ENCODE results near the gene FMO3. TPM values are rescaled to one million over a fixed set of nuclear protein-coding genes. Genes with fewer than 3 reads are reported as not detected.

The FMO3 gene
- total RNA-seq, 1 donor from 2014 or later: not detected

DNA sequence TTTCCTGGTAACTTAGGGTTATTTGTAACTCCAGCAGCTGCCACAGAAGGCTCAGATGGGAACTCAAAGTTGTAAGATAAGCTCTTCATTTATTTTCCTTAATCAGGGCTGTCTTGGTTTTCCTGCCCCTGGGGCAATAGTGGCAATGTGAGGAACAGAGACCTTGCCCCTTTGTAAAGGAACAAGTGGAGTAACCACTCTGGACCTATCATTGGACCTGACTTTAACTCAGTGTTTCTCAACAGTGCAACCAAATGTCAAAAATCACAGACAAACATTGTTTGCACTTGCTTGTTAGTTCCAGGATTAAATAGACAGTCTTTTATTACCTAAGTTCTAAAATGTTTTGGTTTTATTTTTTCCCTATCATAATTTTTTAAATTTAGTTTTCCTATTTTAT lies 2.8 kb upstream of the FMO3 start:
- Mint-ChIP-seq H3K4me3 (ENCODE audit: low read depth) (no peak overlapping the region), H3K9me3 (no peaks in the 10 kb centered on the region), H3K27ac (no peak overlapping the region), H3K27me3 (ENCODE audit: low read depth) (no peaks in the 10 kb centered on the region), H3K36me3 (ENCODE audit: low read depth) (no peaks in the 10 kb centered on the region), H3K4me1 (ENCODE audit: low read depth) (no peaks in the 10 kb centered on the region)
- intact Hi-C loops (cut with micrococcal nuclease): no loop called here
- no peak for DNase-seq (ENCODE audit: low spot score)

DNA sequence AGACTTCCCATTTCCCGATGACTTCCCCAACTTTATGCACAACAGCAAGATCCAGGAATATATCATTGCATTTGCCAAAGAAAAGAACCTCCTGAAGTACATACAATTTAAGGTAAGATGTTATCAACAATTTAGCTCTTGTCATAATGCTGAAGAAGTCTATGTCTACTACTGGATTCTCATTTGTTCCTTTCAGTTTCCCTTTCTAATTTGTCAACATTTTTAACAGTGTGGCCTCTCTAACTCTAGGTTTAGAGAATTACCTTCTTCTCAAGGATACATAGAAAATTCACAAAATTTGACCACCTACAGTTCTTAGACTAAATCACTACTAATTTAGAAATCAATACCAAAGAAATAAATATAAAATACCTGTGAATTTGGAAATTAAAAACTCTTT lies 13.2 kb downstream of the FMO3 start:
- intact Hi-C loops (cut with micrococcal nuclease): no loop called here
- Mint-ChIP-seq H3K4me3 (ENCODE audit: low read depth) (no peak overlapping the region), H3K9me3 (no peaks in the 10 kb centered on the region), H3K27me3 (ENCODE audit: low read depth) (no peaks in the 10 kb centered on the region), H3K36me3 (ENCODE audit: low read depth) (no peaks in the 10 kb centered on the region), H3K4me1 (ENCODE audit: low read depth) (no peaks in the 10 kb centered on the region), H3K27ac (no peak overlapping the region)
- DNase-seq (ENCODE audit: low spot score): no peak

DNA sequence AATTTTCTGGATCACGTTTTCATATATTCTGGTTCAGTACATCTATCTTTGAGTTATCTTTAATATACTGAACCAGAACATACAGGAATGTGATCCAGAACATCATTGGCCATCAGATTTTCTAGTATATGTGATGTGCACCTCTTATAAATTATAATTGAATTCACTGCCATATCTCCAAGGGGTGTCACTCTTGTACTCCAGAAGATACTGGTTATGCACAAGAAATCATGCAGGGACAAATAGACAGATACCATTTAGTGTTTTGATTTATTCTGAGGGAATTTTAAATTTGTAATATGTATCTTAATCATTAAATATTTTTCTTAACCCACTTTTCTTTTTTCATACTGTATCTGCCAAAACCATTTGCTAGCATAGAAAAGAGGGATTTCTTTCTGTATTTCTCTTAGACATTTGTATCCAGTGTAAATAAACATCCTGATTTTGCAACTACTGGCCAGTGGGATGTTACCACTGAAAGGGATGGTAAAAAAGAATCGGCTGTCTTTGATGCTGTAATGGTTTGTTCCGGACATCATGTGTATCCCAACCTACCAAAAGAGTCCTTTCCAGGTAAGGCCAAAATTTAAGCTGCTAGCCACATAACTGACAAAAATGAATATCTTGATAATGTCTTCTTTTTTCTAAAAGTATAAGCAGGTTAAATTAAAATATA lies 16.7 kb downstream of the FMO3 start:
- no peaks in the 10 kb centered on the region for H3K27me3 Mint-ChIP-seq (ENCODE audit: low read depth)

DNA sequence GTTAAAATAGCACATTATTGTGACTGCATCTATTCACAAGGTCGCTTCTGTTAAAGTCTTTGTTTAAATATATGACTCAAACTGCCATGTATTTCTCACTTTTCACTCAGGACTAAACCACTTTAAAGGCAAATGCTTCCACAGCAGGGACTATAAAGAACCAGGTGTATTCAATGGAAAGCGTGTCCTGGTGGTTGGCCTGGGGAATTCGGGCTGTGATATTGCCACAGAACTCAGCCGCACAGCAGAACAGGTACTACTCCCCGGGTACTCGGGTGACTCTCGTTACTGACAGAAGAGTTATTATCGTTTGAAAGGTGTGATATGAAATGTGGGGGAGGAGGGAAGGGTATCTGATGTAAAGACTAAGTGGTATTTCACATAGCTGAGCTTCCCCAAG lies 17.3 kb downstream of the FMO3 start:
- no peak for DNase-seq (ENCODE audit: low spot score)
- no peak overlapping the region for H3K27ac Mint-ChIP-seq
- H3K4me1 Mint-ChIP-seq (ENCODE audit: low read depth): no peaks in the 10 kb centered on the region
- intact Hi-C loops (cut with micrococcal nuclease): no loop called here
- H3K36me3 Mint-ChIP-seq (ENCODE audit: low read depth): no peaks in the 10 kb centered on the region
- H3K4me3 Mint-ChIP-seq (ENCODE audit: low read depth): no peak overlapping the region
- H3K9me3 Mint-ChIP-seq: no peaks in the 10 kb centered on the region
- no peaks in the 10 kb centered on the region for H3K27me3 Mint-ChIP-seq (ENCODE audit: low read depth)

More for the DNA sequence above, 16.7 kb downstream of the FMO3 start:
- Mint-ChIP-seq H3K36me3 (ENCODE audit: low read depth) (no peaks in the 10 kb centered on the region), H3K4me3 (ENCODE audit: low read depth) (no peak overlapping the region), H3K27ac (no peak overlapping the region), H3K9me3 (no peaks in the 10 kb centered on the region), H3K4me1 (ENCODE audit: low read depth) (no peaks in the 10 kb centered on the region)
- intact Hi-C loops (cut with micrococcal nuclease): no loop called here
- DNase-seq (ENCODE audit: low spot score): no peak

DNA sequence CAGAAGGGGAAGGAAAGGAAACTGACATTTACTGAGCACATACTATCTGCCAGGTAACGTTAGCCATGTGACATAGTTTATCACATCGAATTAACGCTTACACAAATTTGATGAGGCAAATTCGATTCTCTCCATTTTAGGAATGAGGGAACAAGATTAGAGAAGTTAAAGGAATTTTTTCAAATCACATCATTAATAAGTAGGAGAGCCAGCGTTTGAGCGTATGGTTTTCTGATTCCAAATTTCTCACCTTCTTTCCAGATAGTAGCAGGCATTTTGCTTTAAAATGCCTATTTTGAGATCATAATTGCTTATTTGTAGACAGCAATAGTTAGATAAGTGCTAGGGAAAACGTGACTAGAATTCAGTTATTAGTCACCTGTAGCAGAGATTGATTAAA lies 19.3 kb downstream of the FMO3 start:
- no peak for DNase-seq (ENCODE audit: low spot score)
- intact Hi-C loops (cut with micrococcal nuclease): no loop called here
- Mint-ChIP-seq H3K27me3 (ENCODE audit: low read depth) (no peaks in the 10 kb centered on the region), H3K4me3 (ENCODE audit: low read depth) (no peak overlapping the region), H3K9me3 (no peaks in the 10 kb centered on the region), H3K4me1 (ENCODE audit: low read depth) (no peaks in the 10 kb centered on the region), H3K36me3 (ENCODE audit: low read depth) (no peaks in the 10 kb centered on the region), H3K27ac (no peak overlapping the region)

DNA sequence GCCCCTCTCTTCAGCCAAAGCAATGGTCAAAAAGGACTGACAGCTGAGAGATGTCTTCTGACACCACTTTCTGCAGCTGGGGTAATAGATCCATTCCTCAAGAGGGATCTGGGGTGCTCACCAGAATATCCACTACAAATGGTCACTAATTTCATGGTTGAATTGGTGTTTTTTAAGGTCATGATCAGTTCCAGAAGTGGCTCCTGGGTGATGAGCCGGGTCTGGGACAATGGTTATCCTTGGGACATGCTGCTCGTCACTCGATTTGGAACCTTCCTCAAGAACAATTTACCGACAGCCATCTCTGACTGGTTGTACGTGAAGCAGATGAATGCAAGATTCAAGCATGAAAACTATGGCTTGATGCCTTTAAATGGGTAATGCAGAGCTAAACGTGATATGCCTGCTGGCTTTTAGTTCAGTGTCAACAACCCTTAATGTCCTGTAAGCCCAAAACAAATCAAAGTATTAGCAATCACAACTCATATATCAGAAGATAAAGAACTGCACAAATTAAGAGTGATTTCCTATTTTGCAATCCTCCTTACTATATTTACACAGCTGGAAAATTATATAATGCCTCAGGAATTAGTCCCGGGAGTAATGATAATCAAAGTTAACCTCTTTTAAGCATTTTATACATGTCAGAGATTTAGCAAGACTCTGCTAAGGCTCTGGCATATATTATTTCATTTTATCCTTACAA lies 20.1 kb downstream of the FMO3 start:
- Mint-ChIP-seq H3K4me3 (ENCODE audit: low read depth) (no peak overlapping the region), H3K4me1 (ENCODE audit: low read depth) (no peaks in the 10 kb centered on the region), H3K9me3 (no peaks in the 10 kb centered on the region), H3K36me3 (ENCODE audit: low read depth) (no peaks in the 10 kb centered on the region), H3K27me3 (ENCODE audit: low read depth) (no peaks in the 10 kb centered on the region), H3K27ac (no peak overlapping the region)
- no peak for DNase-seq (ENCODE audit: low spot score)
- intact Hi-C loops (cut with micrococcal nuclease): no loop called here

DNA sequence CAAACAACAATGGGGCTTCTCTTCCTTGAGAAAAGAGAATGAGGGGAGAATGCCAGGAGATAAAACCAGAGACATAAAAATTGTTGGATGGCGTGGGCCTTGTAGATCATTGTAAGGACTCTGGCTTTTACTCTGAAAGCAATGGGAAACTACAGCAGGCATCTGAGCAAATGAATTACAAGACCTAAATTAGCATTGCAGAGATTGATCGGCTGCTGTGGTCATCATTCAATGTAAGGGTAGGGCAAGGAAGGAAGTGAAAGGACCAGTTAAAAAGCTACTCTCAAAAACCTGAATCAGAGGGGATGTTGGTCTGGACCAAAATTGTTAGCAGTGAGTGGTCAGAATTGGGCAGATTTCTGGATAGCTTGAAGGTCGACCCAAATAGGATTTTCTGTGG lies 21.4 kb downstream of the FMO3 start:
- Mint-ChIP-seq H3K36me3 (ENCODE audit: low read depth) (no peaks in the 10 kb centered on the region), H3K9me3 (no peaks in the 10 kb centered on the region), H3K27ac (no peak overlapping the region), H3K4me1 (ENCODE audit: low read depth) (no peaks in the 10 kb centered on the region), H3K4me3 (ENCODE audit: low read depth) (no peak overlapping the region), H3K27me3 (ENCODE audit: low read depth) (no peaks in the 10 kb centered on the region)
- intact Hi-C loops (cut with micrococcal nuclease): no loop called here
- no peak for DNase-seq (ENCODE audit: low spot score)

DNA sequence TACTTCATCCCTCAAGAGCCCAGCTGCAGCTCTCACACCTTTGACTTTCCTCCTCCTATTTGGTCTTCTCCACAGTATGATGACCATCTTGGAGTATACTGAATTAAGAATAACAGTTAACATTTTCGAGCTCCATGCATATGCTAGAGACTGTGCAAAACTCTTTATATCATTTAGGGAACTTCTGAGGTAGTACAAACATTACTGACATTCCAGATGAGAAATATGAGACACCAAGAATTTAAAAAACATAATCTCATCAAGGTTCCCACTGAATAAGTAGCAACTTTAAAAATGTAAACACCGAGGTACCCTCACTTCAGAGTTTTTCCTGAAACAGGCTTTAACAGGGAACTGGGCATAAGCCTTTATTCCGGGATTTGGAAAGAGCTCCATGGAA lies 22.7 kb downstream of the FMO3 start:
- Mint-ChIP-seq H3K4me1 (ENCODE audit: low read depth) (no peaks in the 10 kb centered on the region), H3K9me3 (no peaks in the 10 kb centered on the region), H3K4me3 (ENCODE audit: low read depth) (no peak overlapping the region), H3K27ac (no peak overlapping the region), H3K27me3 (ENCODE audit: low read depth) (no peaks in the 10 kb centered on the region), H3K36me3 (ENCODE audit: low read depth) (no peaks in the 10 kb centered on the region)
- no peak for DNase-seq (ENCODE audit: low spot score)
- intact Hi-C loops (cut with micrococcal nuclease): no loop called here

DNA sequence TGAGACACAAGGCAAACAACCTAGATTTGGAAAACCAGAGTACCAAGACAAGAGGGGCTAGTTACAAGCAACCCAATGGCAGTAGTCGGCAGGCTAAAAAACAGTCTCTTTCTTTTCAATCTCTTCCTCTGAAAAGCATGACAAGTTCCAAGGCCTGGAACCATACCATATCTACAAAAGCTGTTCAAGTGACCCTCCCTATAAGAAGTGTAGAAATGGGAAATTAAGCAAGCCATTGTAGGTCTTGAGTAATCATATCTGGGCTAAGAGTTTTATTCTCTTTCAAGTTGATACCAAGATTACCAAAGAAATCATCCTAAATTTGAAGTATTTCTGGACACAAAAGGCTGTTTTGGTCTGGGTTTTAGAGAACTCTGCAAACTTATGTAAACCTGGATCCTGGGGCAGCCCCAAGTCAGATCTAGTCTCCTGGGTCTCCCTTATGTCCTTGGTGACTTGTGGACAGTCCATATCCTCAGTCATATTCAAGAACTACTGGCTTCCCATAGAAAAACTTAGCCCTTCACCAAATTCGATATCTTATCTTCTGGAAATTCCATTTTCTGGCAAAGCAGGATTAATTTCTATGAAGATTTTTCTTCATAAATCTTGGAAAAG lies 24.7 kb downstream of the FMO3 start:
- Mint-ChIP-seq H3K4me3 (ENCODE audit: low read depth) (no peak overlapping the region), H3K27ac (no peak overlapping the region)

DNA sequence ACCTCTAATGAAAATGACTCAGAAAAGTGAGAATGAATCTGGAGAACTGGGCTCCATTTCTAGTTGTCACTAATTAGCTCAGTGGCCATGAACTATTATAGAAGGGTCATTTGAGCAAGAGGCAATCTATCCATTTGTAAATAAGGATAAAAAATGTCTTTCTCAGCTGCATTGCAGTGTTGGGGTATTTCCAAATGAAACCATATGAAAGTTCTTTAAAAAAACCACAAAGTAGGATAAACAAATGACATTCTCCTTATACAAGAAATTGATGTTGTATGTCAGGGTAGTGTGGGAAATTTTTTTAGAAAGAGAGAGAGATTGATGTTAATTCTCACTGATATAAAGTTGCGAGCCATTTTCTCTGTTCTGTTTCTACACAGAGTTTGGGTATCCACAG lies 26.0 kb downstream of the FMO3 start:
- H3K4me3 Mint-ChIP-seq (ENCODE audit: low read depth): no peak overlapping the region
- H3K4me1 Mint-ChIP-seq (ENCODE audit: low read depth): no peaks in the 10 kb centered on the region
- intact Hi-C loops (cut with micrococcal nuclease): no loop called here
- H3K27me3 Mint-ChIP-seq (ENCODE audit: low read depth): no peaks in the 10 kb centered on the region
- DNase-seq (ENCODE audit: low spot score): no peak
- H3K9me3 Mint-ChIP-seq: no peaks in the 10 kb centered on the region
- H3K27ac Mint-ChIP-seq: no peak overlapping the region
- H3K36me3 Mint-ChIP-seq (ENCODE audit: low read depth): no peaks in the 10 kb centered on the region

More for the DNA sequence above, 24.7 kb downstream of the FMO3 start:
- Mint-ChIP-seq H3K4me1 (ENCODE audit: low read depth) (no peaks in the 10 kb centered on the region), H3K9me3 (no peaks in the 10 kb centered on the region), H3K36me3 (ENCODE audit: low read depth) (no peaks in the 10 kb centered on the region), H3K27me3 (ENCODE audit: low read depth) (no peaks in the 10 kb centered on the region)
- intact Hi-C loops (cut with micrococcal nuclease): no loop called here
- DNase-seq (ENCODE audit: low spot score): no peak

DNA sequence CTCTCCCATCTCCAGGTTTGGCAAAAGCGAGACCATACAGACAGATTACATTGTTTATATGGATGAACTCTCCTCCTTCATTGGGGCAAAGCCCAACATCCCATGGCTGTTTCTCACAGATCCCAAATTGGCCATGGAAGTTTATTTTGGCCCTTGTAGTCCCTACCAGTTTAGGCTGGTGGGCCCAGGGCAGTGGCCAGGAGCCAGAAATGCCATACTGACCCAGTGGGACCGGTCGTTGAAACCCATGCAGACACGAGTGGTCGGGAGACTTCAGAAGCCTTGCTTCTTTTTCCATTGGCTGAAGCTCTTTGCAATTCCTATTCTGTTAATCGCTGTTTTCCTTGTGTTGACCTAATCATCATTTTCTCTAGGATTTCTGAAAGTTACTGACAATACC lies 26.4 kb downstream of the FMO3 start:
- no peaks in the 10 kb centered on the region for H3K9me3 Mint-ChIP-seq
- H3K27me3 Mint-ChIP-seq (ENCODE audit: low read depth): no peaks in the 10 kb centered on the region
- H3K27ac Mint-ChIP-seq: no peak overlapping the region
- H3K36me3 Mint-ChIP-seq (ENCODE audit: low read depth): no peaks in the 10 kb centered on the region
- no peaks in the 10 kb centered on the region for H3K4me1 Mint-ChIP-seq (ENCODE audit: low read depth)
- DNase-seq (ENCODE audit: low spot score): no peak
- intact Hi-C loops (cut with micrococcal nuclease): no loop called here
- H3K4me3 Mint-ChIP-seq (ENCODE audit: low read depth): no peak overlapping the region

DNA sequence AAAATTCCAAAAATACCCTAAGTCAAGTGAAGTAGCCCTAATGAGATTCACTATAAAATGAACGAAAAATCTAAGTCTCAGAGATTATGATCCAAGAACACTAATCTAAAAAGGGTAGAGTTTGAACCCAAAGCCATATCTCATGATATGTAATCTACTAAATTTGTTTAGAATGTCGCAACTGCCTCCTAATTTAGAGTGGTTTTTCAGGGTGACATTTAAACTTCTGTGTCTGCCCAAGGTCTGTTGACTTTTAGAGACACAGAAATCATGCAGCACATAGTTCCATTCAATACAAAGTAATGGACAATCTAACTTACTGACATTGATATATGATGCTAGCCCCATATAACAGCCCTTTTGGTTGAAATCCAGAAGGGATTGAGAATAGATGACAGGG lies 28.9 kb downstream of the FMO3 start:
- H3K4me1 Mint-ChIP-seq (ENCODE audit: low read depth): no peaks in the 10 kb centered on the region
- DNase-seq (ENCODE audit: low spot score): no peak
- H3K27me3 Mint-ChIP-seq (ENCODE audit: low read depth): no peaks in the 10 kb centered on the region
- no peak overlapping the region for H3K27ac Mint-ChIP-seq
- no peak overlapping the region for H3K4me3 Mint-ChIP-seq (ENCODE audit: low read depth)
- H3K9me3 Mint-ChIP-seq: no peaks in the 10 kb centered on the region
- no peaks in the 10 kb centered on the region for H3K36me3 Mint-ChIP-seq (ENCODE audit: low read depth)
- intact Hi-C loops (cut with micrococcal nuclease): no loop called here

DNA sequence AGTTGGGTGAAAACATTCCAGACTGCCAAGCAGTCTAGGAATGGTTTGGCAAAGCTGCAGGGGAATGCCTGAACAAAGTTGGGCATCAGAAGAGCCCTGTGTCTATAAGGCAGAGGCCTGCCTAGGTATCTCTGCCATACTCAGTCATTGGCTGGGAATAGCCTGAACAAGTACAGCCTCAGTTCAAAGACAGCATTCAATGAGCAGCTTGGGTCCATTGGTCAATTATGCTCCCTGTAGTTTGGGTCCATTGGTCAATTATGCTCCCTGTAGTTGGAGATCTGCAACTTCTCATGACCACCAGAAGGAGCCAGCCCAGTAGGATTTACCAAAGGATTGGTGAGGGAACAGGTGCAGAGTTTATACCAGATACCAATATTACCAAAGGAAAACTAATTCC lies 31.6 kb downstream of the FMO3 start:
- no peaks in the 10 kb centered on the region for H3K4me1 Mint-ChIP-seq (ENCODE audit: low read depth)
- intact Hi-C loops (cut with micrococcal nuclease): no loop called here

More for the DNA sequence above, 31.6 kb downstream of the FMO3 start:
- no peak for DNase-seq (ENCODE audit: low spot score)
- H3K9me3 Mint-ChIP-seq: no peaks in the 10 kb centered on the region
- H3K4me3 Mint-ChIP-seq (ENCODE audit: low read depth): no peak overlapping the region
- H3K36me3 Mint-ChIP-seq (ENCODE audit: low read depth): no peaks in the 10 kb centered on the region
- H3K27ac Mint-ChIP-seq: no peak overlapping the region
- H3K27me3 Mint-ChIP-seq (ENCODE audit: low read depth): no peaks in the 10 kb centered on the region
